ENCODE measurements around the gene TNNT3. TPM values are rescaled to one million over a fixed set of nuclear protein-coding genes. Genes with fewer than 3 reads are reported as not detected.
"Not testable (repeated sequence)": the region's sequence is repeated elsewhere in the genome, so short reads cannot be mapped to it uniquely, and the experiment has no call there.

The TNNT3 gene
- total RNA-seq, 3 donors from 2014 or later, result 0.72 to 2.7 TPM; not detected in 1

DNA sequence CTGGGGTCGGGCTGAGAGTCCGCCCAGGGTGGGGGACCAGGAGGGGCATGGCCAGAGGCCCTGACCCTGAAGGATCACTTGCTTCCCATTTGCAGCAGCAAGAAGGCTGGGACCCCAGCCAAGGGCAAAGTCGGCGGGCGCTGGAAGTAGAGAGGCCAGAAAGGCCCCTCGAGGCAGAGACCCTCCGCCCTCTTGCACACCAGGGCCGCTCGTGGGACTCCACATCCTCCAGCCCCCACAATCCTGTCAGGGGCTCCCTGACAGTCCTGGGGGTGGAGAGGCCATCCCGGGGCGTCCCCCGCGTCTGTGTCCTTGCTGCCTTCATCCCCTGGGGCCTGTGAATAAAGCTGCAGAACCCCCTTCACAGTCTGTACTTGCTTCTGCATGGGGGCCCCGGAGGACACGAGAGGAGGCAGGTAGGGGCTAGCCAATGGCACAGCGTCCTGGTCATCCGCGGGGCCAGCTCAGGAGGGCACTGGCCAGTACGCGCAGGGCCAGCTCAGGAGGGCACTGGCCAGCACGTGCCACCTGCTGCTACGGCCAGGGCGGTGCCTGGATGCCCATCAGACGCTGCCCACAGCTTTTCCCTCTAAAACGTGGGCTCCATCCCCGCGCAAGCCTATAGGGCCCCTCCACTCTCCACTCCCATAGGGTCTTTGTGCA is 19.0 kb downstream of the TNNT3 start:
- Histone ChIP-seq H3K36me3 (ENCODE audit: low read depth) (no peaks in the 10 kb centered on the region), H3K4me3 (no peak overlapping the region), H3K9me3 (no peaks in the 10 kb centered on the region), H3K4me1 (ENCODE audit: low read depth) (no peaks in the 10 kb centered on the region)
- TF ChIP-seq, protein P1, sequence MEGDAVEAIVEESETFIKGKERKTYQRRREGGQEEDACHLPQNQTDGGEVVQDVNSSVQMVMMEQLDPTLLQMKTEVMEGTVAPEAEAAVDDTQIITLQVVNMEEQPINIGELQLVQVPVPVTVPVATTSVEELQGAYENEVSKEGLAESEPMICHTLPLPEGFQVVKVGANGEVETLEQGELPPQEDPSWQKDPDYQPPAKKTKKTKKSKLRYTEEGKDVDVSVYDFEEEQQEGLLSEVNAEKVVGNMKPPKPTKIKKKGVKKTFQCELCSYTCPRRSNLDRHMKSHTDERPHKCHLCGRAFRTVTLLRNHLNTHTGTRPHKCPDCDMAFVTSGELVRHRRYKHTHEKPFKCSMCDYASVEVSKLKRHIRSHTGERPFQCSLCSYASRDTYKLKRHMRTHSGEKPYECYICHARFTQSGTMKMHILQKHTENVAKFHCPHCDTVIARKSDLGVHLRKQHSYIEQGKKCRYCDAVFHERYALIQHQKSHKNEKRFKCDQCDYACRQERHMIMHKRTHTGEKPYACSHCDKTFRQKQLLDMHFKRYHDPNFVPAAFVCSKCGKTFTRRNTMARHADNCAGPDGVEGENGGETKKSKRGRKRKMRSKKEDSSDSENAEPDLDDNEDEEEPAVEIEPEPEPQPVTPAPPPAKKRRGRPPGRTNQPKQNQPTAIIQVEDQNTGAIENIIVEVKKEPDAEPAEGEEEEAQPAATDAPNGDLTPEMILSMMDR (IDR thresholded peaks at IDR 0.05), result no peak
- ATAC-seq (no peak), DNase-seq (peak in 2 of 3 donors; percentile 13 to 41)
- intact Hi-C loops (cut with DNase I, micrococcal nuclease), result no loop called here

DNA sequence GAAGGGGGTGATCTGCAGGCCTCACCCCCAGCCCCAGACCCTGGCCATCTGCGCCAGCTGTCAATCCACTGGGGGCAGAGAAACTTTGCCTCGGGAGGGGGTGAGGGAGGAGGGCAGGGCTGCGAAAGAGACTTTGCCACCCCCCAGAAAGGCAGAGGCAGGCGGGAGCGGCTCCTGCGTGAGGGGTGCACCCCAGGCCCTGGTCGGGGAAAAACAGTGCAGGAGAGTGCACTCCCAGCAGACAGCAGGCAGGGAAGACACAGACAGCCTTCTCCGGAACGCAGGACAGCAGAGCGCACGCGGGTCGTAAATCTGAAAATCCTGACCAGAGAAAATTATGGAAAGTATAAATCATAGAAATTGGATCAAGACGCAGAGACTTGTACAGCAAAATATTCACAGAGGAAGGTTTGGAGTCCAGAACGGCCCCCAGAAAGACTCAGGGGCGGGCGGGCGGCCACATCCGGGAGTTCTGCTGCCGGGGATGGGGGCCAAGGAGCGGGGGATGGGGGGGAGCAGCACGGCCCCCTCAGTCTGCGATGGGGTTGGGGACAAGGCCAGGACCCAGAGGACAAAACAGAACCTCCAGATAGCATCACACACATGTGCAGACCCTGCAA is 19.6 kb downstream of the TNNT3 start:
- Histone ChIP-seq H3K4me1 (ENCODE audit: low read depth) (no peaks in the 10 kb centered on the region), H3K4me3 (no peak overlapping the region), H3K9me3 (no peaks in the 10 kb centered on the region), H3K36me3 (ENCODE audit: low read depth) (no peaks in the 10 kb centered on the region)
- peak in 2 of 3 donors; percentile 16 to 27 for DNase-seq
- no peak for ATAC-seq
- TF ChIP-seq, protein P1 (IDR thresholded peaks at IDR 0.05), result no peak
- intact Hi-C loops (cut with DNase I, micrococcal nuclease), result no loop called here

DNA sequence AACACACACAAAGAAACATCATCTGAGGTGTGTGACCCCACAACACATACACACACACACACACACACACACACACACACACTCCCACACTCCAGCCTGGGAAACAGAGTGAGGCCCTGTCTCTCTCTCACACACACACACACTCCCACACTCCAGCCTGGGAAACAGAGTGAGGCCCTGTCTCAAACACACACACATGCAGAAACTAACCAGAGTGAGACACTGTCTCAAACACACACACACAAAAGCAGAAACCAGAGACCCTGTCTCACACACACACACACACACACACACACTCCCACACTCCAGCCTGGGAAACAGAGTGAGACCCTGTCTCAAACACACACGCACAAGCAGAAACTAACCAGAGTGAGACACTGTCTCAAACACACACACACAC is 20.3 kb downstream of the TNNT3 start:
- H3K4me1 ChIP-seq (ENCODE audit: low read depth), result not testable (repeated sequence)

DNA sequence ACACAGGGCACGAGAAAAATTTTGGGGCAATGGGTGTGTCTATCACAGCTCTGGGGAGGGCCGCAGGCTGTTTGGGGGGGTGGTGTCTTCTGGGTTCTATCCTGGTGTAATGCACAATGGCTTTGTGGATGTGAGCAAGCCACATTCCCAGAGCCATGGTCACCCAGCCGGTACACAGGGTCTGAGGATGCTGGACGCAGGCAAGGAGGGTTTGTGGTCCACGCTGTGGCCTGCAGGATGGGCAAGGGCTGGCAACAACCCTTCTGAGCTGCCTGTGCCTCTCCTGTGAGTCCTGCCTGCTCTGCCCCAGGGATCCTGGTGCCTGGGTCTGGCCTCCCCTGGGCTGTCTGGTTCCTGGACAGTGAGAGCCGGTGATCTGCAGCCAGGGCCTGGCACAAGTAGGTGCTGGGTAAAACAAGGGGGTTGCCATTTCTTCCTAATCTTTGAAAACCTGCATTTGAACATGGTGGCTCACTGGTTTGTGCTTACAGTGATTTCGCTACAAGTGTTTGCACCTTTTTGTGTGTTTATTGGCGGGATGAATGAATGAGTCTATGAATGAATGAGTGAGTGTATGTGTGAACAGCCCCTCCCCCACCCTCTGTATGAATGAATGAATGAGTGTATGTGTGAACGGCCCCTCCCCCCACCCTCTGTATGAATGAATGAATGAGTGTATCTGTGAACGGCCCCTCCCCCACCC is 23.2 kb downstream of the TNNT3 start:
- intact Hi-C loops (cut with DNase I, micrococcal nuclease), result loop anchor here in 1 of 2 donors (5.0 kb wide), 1 partner anchor 45 kb away; no protein-coding TSS in a partner anchor
- no peak for ATAC-seq
- no peaks in the 10 kb centered on the region for H3K9me3 ChIP-seq

More for the DNA sequence above, 20.3 kb downstream of the TNNT3 start:
- H3K9me3 ChIP-seq; H3K4me3 ChIP-seq; H3K36me3 ChIP-seq (ENCODE audit: low read depth); DNase-seq: not testable (repeated sequence)
- peak; percentile 39 for ATAC-seq
- intact Hi-C loops (cut with DNase I, micrococcal nuclease), result loop anchor here in 1 of 2 donors (5.0 kb wide), 1 partner anchor 42 kb away; no protein-coding TSS in a partner anchor

DNA sequence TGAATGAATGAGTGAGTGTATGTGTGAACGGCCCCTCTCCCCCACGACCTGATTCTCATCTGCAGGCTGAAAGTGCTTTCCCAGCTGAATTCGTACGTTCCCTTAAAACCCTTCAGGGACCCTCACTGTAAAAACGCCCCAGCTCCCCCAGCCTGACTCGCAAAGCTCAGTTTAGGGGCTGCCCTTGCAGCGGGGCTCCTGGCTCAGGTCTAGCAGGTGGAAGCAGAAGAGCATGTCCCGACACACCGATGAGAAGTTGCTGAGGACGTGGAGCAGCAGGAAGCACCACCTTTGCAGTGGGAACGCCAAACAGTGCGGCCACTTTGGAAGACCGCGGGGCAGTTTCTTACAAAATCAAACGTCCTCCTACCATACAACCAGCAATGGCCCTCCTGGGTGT is 24.1 kb downstream of the TNNT3 start:
- TF ChIP-seq, protein P1 (IDR thresholded peaks at IDR 0.05), result no peak
- DNase-seq (peak in 1 of 3 donors; percentile 27), ATAC-seq (no peak)
- intact Hi-C loops (cut with DNase I, micrococcal nuclease), result loop anchor here in 1 of 2 donors (5.0 kb wide), 1 partner anchor 46 kb away; no protein-coding TSS in a partner anchor
- H3K9me3 ChIP-seq, result no peaks in the 10 kb centered on the region
- H3K36me3 ChIP-seq (ENCODE audit: low read depth), result no peaks in the 10 kb centered on the region
- H3K4me3 ChIP-seq, result no peak overlapping the region
- no peaks in the 10 kb centered on the region for H3K4me1 ChIP-seq (ENCODE audit: low read depth)

More for the DNA sequence above, 23.2 kb downstream of the TNNT3 start:
- H3K36me3 ChIP-seq (ENCODE audit: low read depth), result no peaks in the 10 kb centered on the region
- no peaks in the 10 kb centered on the region for H3K4me1 ChIP-seq (ENCODE audit: low read depth)
- DNase-seq, result peak in 1 of 3 donors; percentile 25
- TF ChIP-seq, protein P1 (IDR thresholded peaks at IDR 0.05), result no peak
- no peak overlapping the region for H3K4me3 ChIP-seq
